ENCODE results near the gene CTAGE15.
"Not testable (repeated sequence)": the region's sequence is repeated elsewhere in the genome, so short reads cannot be mapped to it uniquely, and the experiment has no call there.

The CTAGE15 gene

GRCh38 chr7:143621175-143621574, 49.6 kb downstream of the CTAGE15 start:
- DNase-seq (ENCODE audit: low read depth in 1 of 2, low spot score in 1 of 2): not testable (repeated sequence)

GRCh38 chr7:143622130-143622529, 50.5 kb downstream of the CTAGE15 start:
- not testable (repeated sequence) for DNase-seq (ENCODE audit: low read depth in 1 of 2, low spot score in 1 of 2)
